Panc1 (cell line): Measurements from ENCODE around the gene ASCC3. TPM values are rescaled to one million over a fixed set of nuclear protein-coding genes. Genes with fewer than 3 reads are reported as not detected.

Experiments used
- ATAC-seq: fragments of 200-7000 bp; cut with Tn5 transposase; 2 replicates; pipeline ENCODE4 v1.9.1; 2020; ENCODE audit warnings: mild to moderate bottlenecking, moderate library complexity
- BruUV-seq: library from RNA; stranded (reverse); fragments of 400-500 nt; replicated peaks from 2 replicates; lab custom pipeline; 2021; lab: Mats Ljungman, UMichigan
- CTCF ChIA-PET: fragments of 300-600 bp; sonication (Branson Sonifier 250); formaldehyde crosslinking; loops from one replicate; lab custom pipeline; 2022; ENCODE audit warnings: antibody characterized with exemption; lab: Charles Lee
- POLR2A ChIA-PET: fragments of 300-600 bp; sonication (Branson Sonifier 250); formaldehyde crosslinking; loops from one replicate; lab custom pipeline; 2022; ENCODE audit warnings: antibody characterized with exemption; lab: Charles Lee
- DNase-seq: peaks from one replicate; pipeline ENCODE4 v3.0.0-alpha.2; 2010; ENCODE audit warnings: low read depth, low spot score
- H3K27ac ChIP-seq: 2 replicates; pipeline ENCODE4 v1.5.1; 2011; ENCODE audit warnings: mild to moderate bottlenecking, low read length, inconsistent platforms
- H3K27me3 ChIP-seq: fragments of 200-500 bp; sonication (Bioruptor generic); 2 replicates; pipeline ENCODE4 v1.6.0; 2014; ENCODE audit warnings: low read length, inconsistent platforms; ENCODE audit not compliant: control insufficient read depth, insufficient read depth
- H3K36me3 ChIP-seq: fragments of 200-500 bp; sonication (Bioruptor generic); 2 replicates; pipeline ENCODE4 v1.5.1; 2014; ENCODE audit warnings: inconsistent platforms, mild to moderate bottlenecking, low read length, moderate library complexity; ENCODE audit not compliant: control insufficient read depth, insufficient read depth
- H3K4me1 ChIP-seq: 2 replicates; pipeline ENCODE4 v1.5.1; 2011; ENCODE audit warnings: inconsistent platforms, mild to moderate bottlenecking, low read length, moderate library complexity; ENCODE audit not compliant: control insufficient read depth, insufficient read depth
- H3K4me3 ChIP-seq, 2 experiments: 2 replicates each; pipeline ENCODE4 v1.5.1; 2011 to 2012; ENCODE audit warnings: low read depth in 2 of 2, low read length in 2 of 2, mild to moderate bottlenecking in 2 of 2, inconsistent platforms in 1 of 2, moderate library complexity in 1 of 2
- H3K9me3 ChIP-seq: fragments of 200-500 bp; sonication (Bioruptor generic); 2 replicates; pipeline ENCODE4 v1.5.1; 2014; ENCODE audit warnings: low read depth, mild to moderate bottlenecking, inconsistent platforms, low read length, moderate library complexity; ENCODE audit not compliant: control insufficient read depth, insufficient read depth
- CTCF ChIP-seq: fragments of 450-650 bp; IDR thresholded peaks from 2 replicates; pipeline ENCODE4 v1.5.1; 2017; ENCODE audit warnings: mild to moderate bottlenecking
- POLR2AphosphoS5 ChIP-seq: IDR thresholded peaks from 2 replicates; pipeline ENCODE4 v1.6.1; 2012; ENCODE audit warnings: mild to moderate bottlenecking, low read depth, low read length, moderate library complexity
- REST ChIP-seq, 2 experiments: IDR thresholded peaks; 2 replicates each; pipeline ENCODE4 v1.6.1; 2011 to 2012; ENCODE audit warnings: low read depth in 2 of 2, control low read depth in 1 of 2, low read length in 1 of 2, mild to moderate bottlenecking in 1 of 2, moderate library complexity in 1 of 2; ENCODE audit not compliant: insufficient read depth in 1 of 2
- SIN3A ChIP-seq: IDR thresholded peaks from 2 replicates; pipeline ENCODE4 v1.6.1; 2012; ENCODE audit warnings: low read depth, mild to moderate bottlenecking, low read length, moderate library complexity, borderline replicate concordance; ENCODE audit not compliant: insufficient read depth
- TCF7L2 ChIP-seq: IDR thresholded peaks from 2 replicates; pipeline ENCODE4 v1.6.1; 2011; ENCODE audit warnings: mild to moderate bottlenecking, low read depth, low read length, inconsistent platforms
- in situ Hi-C: cut with HindIII; loops from 2 replicates; pipeline ENCODE4 v1.10.0; 2016; ENCODE audit warnings: low sequenced_read_pairs, low pct_unique_long_range_greater_than_20kb
- intact Hi-C: fragments of 100-400 bp; cut with micrococcal nuclease; formaldehyde crosslinking; loops from one replicate; pipeline ENCODE4 v1.10.0; 2022; ENCODE audit not compliant: unreplicated experiment
- total RNA-seq: library from RNA; stranded (reverse); gene quantifications from one replicate; pipeline ENCODE4 v1.2.1, GENCODE V29; 2021; ENCODE audit not compliant: unreplicated experiment

Gene ASCC3
- total RNA-seq, 1 experiment from 2014 or later: 46.9 TPM

GRCh38 chr6:100671740-100672139, 209.4 kb downstream of the ASCC3 start:
- intact Hi-C loops: loop anchor here (1.0 kb wide), 1 partner anchor 23 kb away; no protein-coding TSS in a partner anchor
- no peak overlapping the region for H3K4me3 ChIP-seq

GRCh38 chr6:100670056-100670455, 211.1 kb downstream of the ASCC3 start:
- no peak overlapping the region for H3K27ac ChIP-seq
- BruUV-seq: no TSS peak
- H3K4me1 ChIP-seq: no peaks in the 10 kb centered on the region
- no peaks in the 10 kb centered on the region for H3K9me3 ChIP-seq
- intact Hi-C loops (no loop called here), in situ Hi-C loops (no loop called here)
- DNase-seq (no peak), ATAC-seq (no peak)
- no peaks in the 10 kb centered on the region for H3K27me3 ChIP-seq
- TF ChIP-seq REST (IDR thresholded peaks at IDR 0.05; ENCODE audit: insufficient read depth in 1 of 2, low read depth in 2 of 2, low read length in 1 of 2) (no peak), TCF7L2 (no peak), SIN3A (no peak), POLR2AphosphoS5 (no peak), CTCF (no peak)
- ChIA-PET POLR2A (no interaction called here), CTCF (no interaction called here)
- no peak overlapping the region for H3K4me3 ChIP-seq
- no peaks in the 10 kb centered on the region; the same call in 1 of the 2 replicates for H3K36me3 ChIP-seq

More at GRCh38 chr6:100671740-100672139, 209.4 kb downstream of the ASCC3 start:
- in situ Hi-C loops: no loop called here
- Histone ChIP-seq H3K9me3 (no peaks in the 10 kb centered on the region), H3K27me3 (no peaks in the 10 kb centered on the region), H3K27ac (no peak overlapping the region), H3K4me1 (no peaks in the 10 kb centered on the region), H3K36me3 (no peaks in the 10 kb centered on the region; the same call in 1 of the 2 replicates)
- ChIA-PET POLR2A (no interaction called here), CTCF (no interaction called here)
- DNase-seq (no peak), ATAC-seq (no peak)
- TF ChIP-seq TCF7L2 (no peak), CTCF (no peak), SIN3A (no peak), REST (IDR thresholded peaks at IDR 0.05; ENCODE audit: insufficient read depth in 1 of 2, low read depth in 2 of 2, low read length in 1 of 2) (no peak), POLR2AphosphoS5 (no peak)
- no TSS peak for BruUV-seq
